ENCODE measurements around the gene ECHDC3.

- no peak for TF ChIP-seq ZNF691 (CRISPR knock-in tag; IDR thresholded peaks at IDR 0.05; ENCODE audit: borderline replicate concordance, low read depth)
- no peak for TF ChIP-seq ZFP36 (IDR thresholded peaks at IDR 0.05; ENCODE audit: borderline replicate concordance, low read depth, low read length, partially characterized antibody)
- TF ChIP-seq SP1 (IDR thresholded peaks at IDR 0.05): no peak
- no peak for TF ChIP-seq SP1 (CRISPR knock-in tag; IDR thresholded peaks at IDR 0.05)
- TF ChIP-seq ERF (CRISPR knock-in tag; IDR thresholded peaks at IDR 0.05): no peak
- TF ChIP-seq RAD21 (CRISPR knock-in tag; IDR thresholded peaks at IDR 0.05): no peak
- no peak for TF ChIP-seq SMAD1 (CRISPR knock-in tag; IDR thresholded peaks at IDR 0.05; ENCODE audit: borderline replicate concordance, low read depth)
- no peak for TF ChIP-seq BRD4 (CRISPR knock-in tag; IDR thresholded peaks at IDR 0.05)
- TF ChIP-seq SUZ12 (IDR thresholded peaks at IDR 0.05; ENCODE audit: low read depth, low read length): no peak
- no peak for TF ChIP-seq SRF (IDR thresholded peaks at IDR 0.05; ENCODE audit: low read depth, low read length)
- TF ChIP-seq FOXP4 (CRISPR knock-in tag; IDR thresholded peaks at IDR 0.05): no peak
Observed at GRCh38 chr10:11775412-11775811, 33.2 kb downstream of the ECHDC3 start.

All from HepG2 (cell line).